Jurkat, Clone E6-1 (cell line): ENCODE measurements around the gene RHOA.
"Not testable (repeated sequence)": the region's sequence is repeated elsewhere in the genome, so short reads cannot be mapped to it uniquely, and the experiment has no call there.

ENCODE experiments used
- DNase-seq: peaks from one replicate; pipeline ENCODE4 v3.0.0-alpha.2; 2011; ENCODE audit warnings: low read depth, low spot score
- H3K4me3 ChIP-seq: 2 replicates; pipeline ENCODE4 v1.5.1; 2011; ENCODE audit warnings: mild to moderate bottlenecking, low read length, control low read depth, moderate library complexity

Gene RHOA

DNA sequence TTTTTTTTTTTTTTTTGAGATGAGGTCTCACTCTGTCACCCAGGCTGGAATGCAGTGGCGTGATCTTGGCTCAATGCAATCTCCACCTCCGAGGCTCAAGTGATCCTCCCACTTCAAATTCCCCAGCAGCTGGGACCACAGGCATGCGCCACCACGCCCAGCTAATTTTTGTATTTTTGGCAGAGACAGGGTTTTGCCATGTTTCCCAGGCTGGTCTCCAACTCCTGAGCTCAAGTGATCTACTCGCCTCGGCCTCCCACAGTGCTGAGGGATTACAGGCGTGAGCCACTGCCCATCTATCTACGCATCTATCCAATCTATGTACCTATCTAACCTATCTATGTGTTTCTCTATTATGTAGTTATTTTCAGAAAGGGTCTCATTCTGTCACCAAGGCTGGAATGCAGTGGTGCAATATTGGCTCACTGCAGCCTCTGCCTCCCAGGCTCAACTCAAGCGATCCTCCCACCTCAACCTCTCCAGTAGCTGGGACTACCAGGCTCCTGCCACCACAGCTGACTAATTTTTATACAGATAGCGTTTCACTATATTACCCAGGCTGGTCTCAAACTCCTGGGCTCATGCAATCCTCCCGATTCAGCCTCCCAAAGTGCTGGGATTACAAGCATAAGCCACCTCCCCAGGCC, 33.4 kb downstream of the RHOA start:
- H3K4me3 ChIP-seq, result no peak overlapping the region
- DNase-seq, result no peak

DNA sequence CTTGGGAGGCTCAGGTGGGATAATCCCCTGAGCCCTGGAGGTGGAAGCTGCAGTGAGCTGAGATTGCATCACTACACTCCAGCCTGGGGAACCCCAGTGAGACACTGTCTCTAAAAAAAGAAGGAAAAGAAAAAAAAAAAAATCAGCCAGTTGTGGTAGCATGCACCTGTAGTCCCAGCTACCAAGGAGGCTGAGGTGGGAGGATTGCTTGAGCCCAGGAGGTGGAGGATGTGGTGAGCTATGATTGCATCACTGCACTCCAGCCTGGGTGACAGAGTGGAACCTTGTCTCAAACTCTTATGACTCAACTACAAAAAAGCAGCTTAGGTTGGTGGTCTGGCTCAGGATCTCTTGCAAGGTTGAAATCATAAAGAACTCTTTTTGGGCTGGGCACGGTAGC, 34.3 kb downstream of the RHOA start:
- DNase-seq, result peak; percentile 81

DNA sequence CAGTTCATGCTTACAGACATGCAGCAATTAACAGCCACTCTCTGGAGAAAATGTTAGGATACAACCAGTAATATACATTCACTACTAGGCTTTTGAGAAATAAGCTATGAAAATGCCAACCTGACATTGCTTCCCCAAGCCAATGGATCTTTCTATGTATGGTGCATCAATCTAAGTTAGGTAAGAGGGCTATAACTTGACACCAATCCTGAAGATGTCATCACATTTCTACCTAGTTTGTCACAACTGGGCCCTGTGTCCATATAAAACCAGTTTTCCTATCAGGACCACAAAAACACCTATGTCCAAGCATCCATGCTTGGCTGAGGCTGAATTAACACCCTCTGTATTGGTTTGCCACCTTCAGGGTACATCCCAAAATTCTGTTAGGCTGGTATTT, 39.8 kb downstream of the RHOA start:
- DNase-seq, result no peak
- H3K4me3 ChIP-seq, result no peak overlapping the region

More for the DNA sequence above, 34.3 kb downstream of the RHOA start:
- H3K4me3 ChIP-seq, result no peak overlapping the region

DNA sequence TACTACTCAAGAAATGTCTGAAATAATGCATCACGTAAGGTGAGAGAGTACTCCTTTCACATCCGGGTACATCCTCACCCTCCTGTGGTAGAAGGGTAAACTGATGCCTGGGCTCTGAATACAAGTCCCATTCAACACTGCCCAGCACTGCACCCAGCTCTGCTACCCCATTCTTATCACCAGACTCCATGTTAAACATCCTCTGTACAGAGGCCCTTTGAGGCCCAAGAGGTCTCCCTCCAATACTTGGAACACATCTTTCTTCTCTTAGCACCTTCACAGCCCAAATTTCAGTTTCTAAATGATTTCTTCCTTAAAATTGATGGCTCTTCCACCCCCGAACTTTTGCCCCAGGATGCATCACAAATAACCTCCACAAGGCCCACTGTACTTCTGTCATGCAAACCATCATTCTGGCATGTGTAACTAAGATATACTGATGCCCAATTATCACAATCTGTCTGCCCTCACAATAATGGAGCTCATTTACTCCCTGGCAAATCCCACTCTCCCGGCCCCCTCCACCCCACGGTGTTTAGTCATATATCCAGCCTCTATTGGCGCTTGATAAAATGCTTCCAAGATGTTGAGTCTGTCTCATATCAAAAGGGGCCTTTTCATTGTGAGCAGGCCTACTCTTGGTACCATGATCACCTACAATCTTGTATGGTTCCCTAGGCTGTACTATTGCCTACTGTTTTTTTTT, 41.0 kb downstream of the RHOA start:
- DNase-seq, result no peak
- no peak overlapping the region for H3K4me3 ChIP-seq

DNA sequence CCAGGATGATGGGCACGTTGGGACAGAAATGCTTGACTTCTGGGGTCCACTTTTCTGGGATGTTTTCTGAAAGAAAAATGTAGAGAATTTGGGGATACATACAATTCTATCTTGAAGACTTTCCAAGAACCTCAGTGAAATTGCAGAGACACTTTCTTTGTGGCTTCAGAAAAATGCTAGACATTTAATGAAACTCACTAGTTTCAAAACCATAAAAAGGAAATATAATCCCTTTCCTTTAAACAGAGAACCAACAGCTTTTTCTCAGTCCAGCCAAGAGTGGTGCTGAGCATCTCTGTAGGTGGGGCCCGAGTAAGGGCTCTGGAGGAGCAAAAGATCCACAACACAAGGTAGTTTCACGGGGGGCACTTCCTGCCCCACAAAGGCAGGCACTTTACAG, 49.2 kb downstream of the RHOA start:
- no peak for DNase-seq
- no peak overlapping the region for H3K4me3 ChIP-seq

DNA sequence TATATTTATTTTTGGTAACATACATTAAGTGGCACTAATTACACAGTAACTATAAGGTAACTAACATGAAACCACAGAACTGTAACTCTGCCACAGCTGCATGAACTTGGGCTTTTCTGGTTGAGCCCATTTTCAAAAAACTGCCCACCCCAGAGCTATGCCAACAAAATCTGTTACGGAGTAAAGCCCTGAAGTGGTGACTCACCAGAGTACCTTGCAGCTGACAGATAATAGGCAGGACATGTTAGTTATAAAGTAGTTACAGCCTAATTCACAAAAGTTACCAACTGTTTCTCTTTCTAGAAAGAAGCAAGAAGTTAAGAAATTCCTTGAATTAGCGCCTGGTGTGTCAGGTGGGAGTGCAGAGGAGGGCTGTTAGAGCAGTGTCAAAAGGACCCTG, 52.2 kb downstream of the RHOA start:
- H3K4me3 ChIP-seq, result no peak overlapping the region
- no peak for DNase-seq

DNA sequence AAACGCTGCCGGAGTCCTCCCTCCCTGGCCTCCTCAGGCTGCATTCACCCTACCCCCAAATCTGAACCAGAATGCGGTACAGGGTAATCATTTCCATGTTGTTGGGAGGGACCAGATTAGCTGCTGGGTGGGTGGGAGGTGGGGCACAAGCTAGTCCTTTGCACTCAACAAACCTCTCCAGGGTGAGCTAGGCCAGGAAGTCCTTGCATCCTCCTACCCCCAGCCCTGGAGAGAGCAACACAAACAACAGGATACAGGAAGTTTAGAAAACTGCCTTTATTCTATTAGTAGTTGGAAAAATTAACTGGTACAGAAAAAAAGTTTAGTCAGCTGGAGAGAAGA, 52.9 kb downstream of the RHOA start:
- peak overlapping the region; percentile 85 for H3K4me3 ChIP-seq
- DNase-seq, result peak; percentile 26

DNA sequence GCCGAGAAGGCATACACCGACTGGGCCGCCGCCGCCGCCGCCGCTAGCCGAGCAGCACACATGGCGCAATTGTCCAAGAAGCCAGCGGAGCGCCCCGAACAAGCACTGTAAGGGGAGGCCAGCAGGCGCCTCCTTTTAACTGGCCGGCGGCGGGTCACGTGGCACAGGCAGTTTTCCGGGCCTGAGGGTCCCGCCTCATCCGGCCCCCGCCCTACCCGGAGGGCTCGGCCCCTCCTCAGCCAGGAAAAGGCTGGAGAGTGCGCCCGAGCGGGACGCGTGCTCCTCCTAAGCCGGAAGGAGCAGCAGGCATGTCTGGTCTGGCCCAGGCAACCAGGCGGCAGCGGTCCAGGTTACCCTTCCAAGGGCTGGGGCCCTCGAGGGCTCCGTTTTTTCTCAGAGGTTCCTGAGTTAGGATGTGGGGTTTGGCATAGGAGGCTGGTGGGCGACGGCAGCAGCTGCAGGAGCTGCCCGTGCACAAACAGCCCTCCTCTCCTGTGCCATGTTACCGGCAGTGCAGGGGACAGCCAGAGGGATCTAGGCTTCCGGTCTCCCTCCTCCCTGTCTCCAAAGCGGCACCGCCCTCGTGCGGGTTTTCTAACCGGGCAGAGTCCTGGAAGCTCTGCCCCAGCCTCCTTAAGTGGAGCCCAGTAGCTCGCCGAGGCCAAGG, 53.4 kb downstream of the RHOA start, which contains the start of gene GPX1:
TSS of gene GPX1 (minus strand) at position 137 of the 667 bp plus-strand sequence. CDS start at position 62, 75 bp downstream.
- peak; percentile 88 for DNase-seq
- peak within 1 kb of the TSS; percentile 85 for H3K4me3 ChIP-seq

DNA sequence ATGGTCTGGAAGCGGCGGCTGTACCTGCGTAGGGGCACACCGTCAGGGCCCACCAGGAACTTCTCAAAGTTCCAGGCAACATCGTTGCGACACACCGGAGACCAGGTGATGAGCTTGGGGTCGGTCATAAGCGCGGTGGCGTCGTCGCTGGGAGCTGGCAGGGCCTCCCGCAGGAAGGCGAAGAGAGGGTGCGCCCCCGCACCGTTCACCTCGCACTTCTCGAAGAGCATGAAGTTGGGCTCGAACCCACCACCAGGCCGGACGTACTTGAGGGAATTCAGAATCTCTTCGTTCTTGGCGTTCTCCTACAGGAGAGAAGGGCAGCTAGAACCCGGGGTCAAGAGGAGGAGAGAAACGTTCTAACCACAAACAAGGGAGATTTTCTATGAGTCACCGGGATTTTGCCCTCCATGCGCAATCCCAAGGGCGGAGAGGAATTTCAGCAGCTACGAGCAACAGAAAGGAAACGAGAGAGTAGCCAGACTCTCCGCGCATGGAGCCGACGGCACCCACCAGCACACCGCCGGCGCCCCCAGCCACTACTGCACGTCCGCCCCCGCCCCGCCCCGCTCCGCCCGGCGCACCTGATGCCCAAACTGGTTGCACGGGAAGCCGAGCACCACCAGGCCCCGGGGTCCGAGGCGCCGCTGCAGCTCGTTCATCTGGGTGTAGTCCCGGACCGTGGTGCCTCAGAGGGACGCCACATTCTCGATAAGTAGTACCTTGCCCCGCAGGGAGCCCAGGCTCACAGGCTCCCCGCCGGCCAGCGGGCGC, 54.1 kb downstream of the RHOA start:
- peak overlapping the region; percentile 85 for H3K4me3 ChIP-seq
- not testable (repeated sequence) for DNase-seq

DNA sequence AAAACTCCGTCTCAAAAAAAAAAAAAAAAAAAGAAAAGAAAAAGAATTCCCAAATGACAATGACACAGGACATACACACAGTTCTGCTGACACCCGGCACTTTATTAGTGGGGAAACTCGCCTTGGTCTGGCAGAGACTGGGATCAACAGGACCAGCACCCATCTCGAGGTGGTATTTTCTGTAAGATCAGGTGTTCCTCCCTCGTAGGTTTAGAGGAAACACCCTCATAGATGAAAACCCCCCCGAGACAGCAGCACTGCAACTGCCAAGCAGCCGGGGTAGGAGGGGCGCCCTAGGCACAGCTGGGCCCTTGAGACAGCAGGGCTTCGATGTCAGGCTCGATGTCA, 54.7 kb downstream of the RHOA start:
- peak overlapping the region; percentile 85 for H3K4me3 ChIP-seq
- not testable (repeated sequence) for DNase-seq

DNA sequence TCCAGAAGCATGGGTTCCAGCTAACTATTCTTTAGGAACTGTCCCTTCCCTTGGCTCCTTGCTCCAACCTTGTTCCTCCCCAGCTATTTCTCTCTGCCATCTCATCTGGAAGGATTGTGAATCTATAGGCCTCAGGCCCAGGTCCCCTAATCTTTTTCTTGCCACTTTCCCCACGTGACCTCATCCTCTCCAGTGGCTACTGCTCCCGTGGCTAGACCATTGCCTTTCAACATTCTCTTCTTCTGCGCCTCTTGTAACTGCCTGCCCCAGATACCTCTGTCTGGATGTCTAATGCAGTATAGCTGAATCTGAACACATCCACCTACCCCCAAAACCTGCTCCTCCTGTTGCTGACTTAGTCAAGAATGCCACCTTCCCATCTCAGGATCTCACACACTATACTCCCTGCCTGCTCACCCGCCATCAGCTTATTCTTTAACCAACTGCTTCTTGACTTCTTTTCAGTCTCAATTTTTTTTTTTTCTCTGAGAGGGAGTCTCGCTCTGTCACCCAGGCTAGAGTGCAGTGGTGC, 58.8 kb downstream of the RHOA start:
- no peak overlapping the region for H3K4me3 ChIP-seq
- no peak for DNase-seq

DNA sequence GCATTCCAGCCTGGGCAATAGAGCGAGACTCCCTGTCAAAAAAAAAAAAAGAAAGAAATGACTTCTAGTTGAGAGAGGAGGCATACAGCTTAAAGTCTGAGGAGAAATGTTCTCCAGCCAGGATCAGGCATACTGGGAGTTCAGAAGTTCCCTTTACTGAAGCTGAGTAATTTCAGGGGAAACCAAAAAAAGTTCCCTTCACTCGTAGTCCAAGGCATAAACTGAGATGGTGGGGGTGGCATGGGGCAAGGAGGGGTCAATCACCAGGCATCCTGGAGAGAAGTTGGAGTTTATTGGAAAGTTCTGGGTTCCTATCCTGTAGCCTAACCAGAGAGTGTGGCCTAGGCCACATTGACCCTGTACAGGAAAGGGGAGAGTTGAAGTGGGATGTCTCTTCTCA, 59.5 kb downstream of the RHOA start:
- H3K4me3 ChIP-seq, result no peak overlapping the region
- no peak for DNase-seq

DNA sequence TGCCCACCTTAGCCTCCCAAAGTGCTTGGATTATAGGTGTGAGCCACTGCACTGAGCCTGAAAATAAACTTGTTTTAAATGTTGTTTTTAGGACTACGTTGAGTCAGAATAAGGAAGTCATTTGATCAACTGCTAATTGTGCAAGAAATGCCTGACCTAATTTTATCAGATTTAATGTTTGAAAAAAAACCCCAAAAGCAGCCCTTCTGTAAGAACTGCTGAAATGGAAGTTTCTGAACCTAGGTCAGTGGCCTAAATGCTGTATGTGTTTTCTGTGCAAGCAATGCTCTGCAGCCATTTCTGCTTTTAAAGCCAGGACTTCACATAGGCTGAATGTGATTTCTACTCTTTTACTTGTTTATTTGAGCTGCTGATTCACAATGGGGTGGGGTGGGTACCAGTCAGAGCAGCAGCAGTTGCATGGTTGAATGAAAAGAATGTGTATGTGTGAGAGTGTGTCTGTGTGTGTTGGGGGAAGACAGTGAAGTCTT, 60.2 kb downstream of the RHOA start:
- DNase-seq, result no peak

DNA sequence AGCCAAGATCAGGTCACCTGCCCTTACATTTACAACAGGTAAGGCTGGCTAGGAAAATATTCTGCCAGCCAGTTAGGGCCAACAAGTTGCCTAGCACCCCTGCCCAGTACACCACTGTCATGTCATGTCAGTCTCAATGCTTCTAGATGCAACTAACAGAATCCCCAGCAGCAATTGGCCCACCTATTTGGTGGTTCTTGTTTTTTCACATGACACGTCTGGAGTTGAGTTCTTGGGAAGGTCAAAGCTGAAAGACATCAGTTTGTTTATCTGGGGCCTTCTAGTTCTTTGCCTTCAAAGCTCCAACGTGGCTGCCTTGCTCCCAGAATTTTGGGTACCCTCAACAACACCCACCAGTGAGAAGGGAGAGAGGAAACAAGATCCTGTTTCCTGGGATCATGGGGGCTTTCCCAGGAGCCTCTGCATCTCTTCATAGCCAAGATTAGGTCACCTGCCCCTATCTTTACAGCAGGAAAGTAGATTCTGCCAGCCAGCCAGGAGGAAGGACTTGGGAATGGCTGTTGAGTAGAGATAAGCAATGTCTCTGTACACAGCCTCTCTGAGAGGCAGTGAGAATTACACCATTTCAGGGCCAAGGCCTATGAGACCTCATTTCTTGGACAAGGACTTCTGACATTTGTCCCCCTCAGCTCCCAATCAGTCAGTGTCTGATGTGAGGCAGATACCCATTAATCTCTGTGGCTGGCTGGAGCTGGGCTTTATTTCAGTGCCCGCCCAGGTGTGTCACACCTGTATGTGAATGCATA, 62.2 kb downstream of the RHOA start:
- H3K4me3 ChIP-seq, result no peak overlapping the region
- no peak for DNase-seq

More for the DNA sequence above, 60.2 kb downstream of the RHOA start:
- no peak overlapping the region for H3K4me3 ChIP-seq

DNA sequence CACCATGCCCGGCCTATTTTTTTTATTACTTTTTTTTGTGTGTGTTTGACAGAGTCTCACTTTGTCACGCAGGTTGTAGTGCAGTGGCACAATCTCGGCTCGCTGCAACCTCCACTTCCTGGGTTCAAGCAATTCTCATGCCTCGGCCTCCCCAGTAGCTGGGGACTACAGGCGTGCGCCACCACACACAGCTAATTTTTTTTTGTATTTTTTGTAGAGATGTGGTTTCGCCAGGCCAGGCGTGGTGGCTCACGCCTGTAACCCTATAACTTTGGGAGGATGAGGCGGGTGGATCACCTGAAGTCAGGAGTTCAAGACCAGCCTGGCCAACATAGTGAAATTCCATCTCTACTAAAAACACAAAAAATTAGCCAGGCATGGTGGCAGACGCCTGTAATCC, 63.4 kb downstream of the RHOA start:
- DNase-seq, H3K4me3 ChIP-seq: not testable (repeated sequence)

DNA sequence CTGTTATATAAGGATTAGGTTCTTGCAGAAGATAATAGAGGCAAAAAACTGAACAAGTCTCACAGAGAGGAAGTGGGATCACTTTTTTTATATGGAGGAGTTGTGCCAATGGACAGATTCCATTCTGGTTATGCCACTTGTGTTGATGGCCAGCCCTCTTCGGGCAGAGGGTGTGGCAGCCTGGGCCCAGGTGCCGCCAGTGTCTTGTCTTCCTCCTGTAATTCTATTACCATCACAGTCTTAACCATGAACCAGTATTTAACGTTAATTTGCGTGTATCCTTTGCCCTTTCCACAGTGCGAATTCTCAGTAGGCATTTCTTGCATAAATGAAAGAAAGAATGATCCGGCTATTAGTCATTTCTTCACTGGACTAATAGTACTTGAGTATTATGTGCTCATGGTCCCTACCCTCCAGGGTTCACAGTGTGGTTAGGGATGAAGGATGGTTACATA, 65.0 kb downstream of the RHOA start:
- DNase-seq, result no peak

DNA sequence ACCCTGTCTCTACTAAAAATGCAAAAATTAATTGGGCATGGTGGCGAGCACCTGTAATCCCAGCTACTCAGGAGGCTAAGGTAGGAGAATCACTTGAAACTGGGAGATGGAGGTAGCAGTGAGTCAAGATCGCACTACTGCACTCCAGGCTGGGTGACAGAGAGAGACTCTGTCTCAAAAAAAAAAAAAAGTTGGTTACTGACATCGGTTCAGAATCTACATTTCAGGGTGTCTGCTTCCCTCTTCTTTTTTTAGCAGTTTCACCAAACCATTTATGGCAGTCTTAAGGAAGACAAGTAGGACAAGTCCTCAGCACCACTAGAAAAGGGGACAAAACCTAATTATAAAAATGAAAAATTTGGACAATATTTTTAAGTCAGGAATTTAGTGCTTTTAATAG, 68.6 kb downstream of the RHOA start:
- DNase-seq, result no peak
- no peak overlapping the region for H3K4me3 ChIP-seq

More for the DNA sequence above, 65.0 kb downstream of the RHOA start:
- H3K4me3 ChIP-seq, result no peak overlapping the region

DNA sequence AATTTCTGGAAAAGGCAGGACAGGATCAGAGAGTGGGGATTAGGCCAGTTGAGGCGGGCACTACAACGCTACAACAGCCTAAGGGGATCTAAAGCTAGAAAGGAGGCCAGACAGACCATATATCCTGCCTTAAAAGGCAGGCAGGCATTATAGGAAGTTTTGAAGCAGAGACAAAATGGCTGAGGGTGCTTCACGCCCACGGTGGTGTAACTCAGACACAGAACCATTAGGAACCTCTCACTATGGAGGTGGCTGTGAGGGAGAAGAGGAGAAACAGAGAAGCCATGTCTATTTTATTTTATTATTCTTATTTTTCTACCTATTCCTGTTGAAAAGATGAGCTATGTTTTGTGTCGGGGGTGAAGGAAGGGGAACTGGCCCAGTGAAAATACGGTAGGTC, 69.8 kb downstream of the RHOA start:
- no peak overlapping the region for H3K4me3 ChIP-seq
- DNase-seq, result no peak
